ENCODE measurements around the gene DYNC1I1.
A peak's percentile ranks its signal among the peaks of the same experiment; 100 is the strongest.

The DYNC1I1 gene

GRCh38 chr7:95772298-95772770, at the start of gene DYNC1I1:
TSS of gene DYNC1I1 (plus strand) at chr7:95772554. CDS start at chr7:95804730, 32,176 bp downstream.
- peak; percentile 84 for DNase-seq (ENCODE audit: low spot score)

GRCh38 chr7:95723583-95724180, 48.7 kb upstream of the DYNC1I1 start:
- peak; percentile 65 for DNase-seq (ENCODE audit: low spot score)

- no peak for DNase-seq (ENCODE audit: low spot score)
These were observed 47.1 kb upstream of the DYNC1I1 start for GRCh38 chr7:95725205-95725604.

GRCh38 chr7:95730493-95731280, 41.7 kb upstream of the DYNC1I1 start:
- no peak for DNase-seq (ENCODE audit: low spot score)

GRCh38 chr7:95736635-95737034, 35.7 kb upstream of the DYNC1I1 start:
- DNase-seq (ENCODE audit: low spot score), result no peak

GRCh38 chr7:95737828-95738505, 34.4 kb upstream of the DYNC1I1 start:
- DNase-seq (ENCODE audit: low spot score), result no peak

GRCh38 chr7:95749044-95749443, 23.3 kb upstream of the DYNC1I1 start:
- DNase-seq (ENCODE audit: low spot score), result no peak

- DNase-seq (ENCODE audit: low spot score), result no peak
These were observed 22.8 kb upstream of the DYNC1I1 start for GRCh38 chr7:95749515-95749914.

GRCh38 chr7:95753440-95753839, 18.9 kb upstream of the DYNC1I1 start:
- DNase-seq (ENCODE audit: low spot score), result no peak

GRCh38 chr7:95755277-95755934, 16.9 kb upstream of the DYNC1I1 start:
- DNase-seq (ENCODE audit: low spot score), result no peak

- no peak for DNase-seq (ENCODE audit: low spot score)
These were observed 14.2 kb upstream of the DYNC1I1 start for GRCh38 chr7:95758187-95758586.

GRCh38 chr7:95766086-95766485, 6.3 kb upstream of the DYNC1I1 start:
- DNase-seq (ENCODE audit: low spot score), result no peak

- no peak for DNase-seq (ENCODE audit: low spot score)
These were observed 5.7 kb upstream of the DYNC1I1 start for GRCh38 chr7:95766657-95767056.

- peak; percentile 20 for DNase-seq (ENCODE audit: low spot score)
These were observed 622 bp downstream of the DYNC1I1 start for GRCh38 chr7:95772771-95773581.

GRCh38 chr7:95776561-95777185, 4.3 kb downstream of the DYNC1I1 start:
- no peak for DNase-seq (ENCODE audit: low spot score)

- no peak for DNase-seq (ENCODE audit: low spot score)
These were observed 4.9 kb downstream of the DYNC1I1 start for GRCh38 chr7:95777269-95777668.

- no peak for DNase-seq (ENCODE audit: low spot score)
These were observed 8.3 kb downstream of the DYNC1I1 start for GRCh38 chr7:95780665-95781064.

GRCh38 chr7:95781961-95782586, 9.7 kb downstream of the DYNC1I1 start:
- DNase-seq (ENCODE audit: low spot score), result no peak

- no peak for DNase-seq (ENCODE audit: low spot score)
These were observed 12.4 kb downstream of the DYNC1I1 start for GRCh38 chr7:95784796-95785195.

- no peak for DNase-seq (ENCODE audit: low spot score)
These were observed 15.9 kb downstream of the DYNC1I1 start for GRCh38 chr7:95788258-95788657.

- DNase-seq (ENCODE audit: low spot score), result no peak
These were observed 16.5 kb downstream of the DYNC1I1 start for GRCh38 chr7:95788884-95789283.

Measured in AG20443 (cell line).